Renal pelvis (tissue), 4 donors: Measurements from ENCODE around the gene EPN1. TPM values are rescaled to one million over a fixed set of nuclear protein-coding genes. Genes with fewer than 3 reads are reported as not detected.

Source experiments
- DNase-seq: peaks from one replicate; pipeline ENCODE4 v3.0.0-alpha.2; 2013
- polyA plus RNA-seq, 3 donors: library from polyadenylated mRNA; unstranded; fragments of 120-200 nt; gene quantifications; one replicate each; pipeline ENCODE4 v1.2.1, GENCODE V29; 2013; ENCODE audit not compliant: insufficient read length in 3 of 3

Gene EPN1
- polyA plus RNA-seq, 3 donors, result 123 to 173 (median 140) TPM

- no peak for DNase-seq
Observed at GRCh38 chr19:55643887-55644176, 31.2 kb upstream of the EPN1 start.

GRCh38 chr19:55644191-55644833 is 30.7 kb upstream of the EPN1 start:
- DNase-seq, result no peak

GRCh38 chr19:55644842-55645511 is 30.0 kb upstream of the EPN1 start:
- no peak for DNase-seq

- no peak for DNase-seq
Observed at GRCh38 chr19:55645512-55645881, 29.5 kb upstream of the EPN1 start.

- DNase-seq, result no peak
Observed at GRCh38 chr19:55646889-55647731, 27.9 kb upstream of the EPN1 start.

GRCh38 chr19:55647732-55648584 is 27.1 kb upstream of the EPN1 start, which contains the start of gene CCDC106:
TSS of gene CCDC106 (plus strand) at chr19:55648212. CDS start at chr19:55649047, 835 bp downstream.
- peak; percentile 77 for DNase-seq

GRCh38 chr19:55648585-55649267 is 26.3 kb upstream of the EPN1 start:
- DNase-seq, result no peak

- no peak for DNase-seq
Observed at GRCh38 chr19:55649268-55650125, 25.5 kb upstream of the EPN1 start.

GRCh38 chr19:55650126-55650557 is 24.9 kb upstream of the EPN1 start:
- no peak for DNase-seq

GRCh38 chr19:55650602-55651230 is 24.3 kb upstream of the EPN1 start:
- DNase-seq, result no peak

GRCh38 chr19:55651236-55651635 is 23.8 kb upstream of the EPN1 start:
- DNase-seq, result no peak

- no peak for DNase-seq
Observed at GRCh38 chr19:55652311-55653128, 22.5 kb upstream of the EPN1 start.

GRCh38 chr19:55653651-55654322 is 21.2 kb upstream of the EPN1 start:
- DNase-seq, result peak; percentile 99

GRCh38 chr19:55654323-55654867 is 20.6 kb upstream of the EPN1 start:
- peak; percentile 100 for DNase-seq

GRCh38 chr19:55654868-55655647 is 20.0 kb upstream of the EPN1 start, which contains the start of gene U2AF2:
TSS of gene U2AF2 (plus strand) at chr19:55655035. CDS start at chr19:55655105, 70 bp downstream.
- peak; percentile 92 for DNase-seq

- no peak for DNase-seq
Observed at GRCh38 chr19:55655648-55656040, 19.4 kb upstream of the EPN1 start.

- DNase-seq, result no peak
Observed at GRCh38 chr19:55656552-55656951, 18.5 kb upstream of the EPN1 start.
